CMK (cell line): ENCODE results near the gene PTCH2.
"Not testable (repeated sequence)": the region's sequence is repeated elsewhere in the genome, so short reads cannot be mapped to it uniquely, and the experiment has no call there.

Experiments
- DNase-seq: peaks from one replicate; pipeline ENCODE4 v3.0.0-alpha.2; 2010; ENCODE audit warnings: low read depth

Gene PTCH2

DNA sequence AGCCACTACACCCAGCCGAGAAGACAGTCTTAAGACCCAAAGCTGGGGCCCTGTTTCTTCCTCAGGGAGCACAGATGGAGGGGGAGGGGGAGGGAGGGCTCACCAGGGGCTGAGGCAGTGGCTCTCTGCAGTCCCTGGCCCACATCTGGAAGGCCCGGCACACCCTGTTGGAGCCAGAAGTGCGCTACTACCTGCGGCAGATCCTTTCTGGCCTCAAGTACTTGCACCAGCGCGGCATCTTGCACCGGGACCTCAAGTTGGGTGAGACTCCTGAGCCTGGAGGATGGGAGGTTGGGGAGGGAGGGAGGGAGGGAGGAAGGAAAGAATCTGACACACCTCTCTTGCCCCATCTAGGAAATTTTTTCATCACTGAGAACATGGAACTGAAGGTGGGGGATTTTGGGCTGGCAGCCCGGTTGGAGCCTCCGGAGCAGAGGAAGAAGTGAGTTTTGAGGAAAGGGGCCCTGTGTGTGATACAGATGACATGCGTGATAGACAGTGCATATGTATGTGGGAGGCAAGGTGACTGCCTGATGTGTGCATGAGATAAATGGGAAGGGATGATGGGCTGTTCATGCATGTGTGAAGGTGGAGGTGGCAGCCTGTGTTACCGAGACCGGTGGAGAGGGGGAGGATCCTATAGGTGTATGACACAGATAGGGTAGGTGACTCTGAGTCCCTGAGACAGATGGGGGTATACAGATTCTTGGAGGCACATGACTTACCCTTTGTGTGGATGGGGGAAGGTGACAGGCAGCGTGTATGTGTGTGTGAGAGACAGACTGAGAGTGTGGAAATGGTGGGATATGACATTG, 41.4 kb downstream of the PTCH2 start:
- no peak for DNase-seq

DNA sequence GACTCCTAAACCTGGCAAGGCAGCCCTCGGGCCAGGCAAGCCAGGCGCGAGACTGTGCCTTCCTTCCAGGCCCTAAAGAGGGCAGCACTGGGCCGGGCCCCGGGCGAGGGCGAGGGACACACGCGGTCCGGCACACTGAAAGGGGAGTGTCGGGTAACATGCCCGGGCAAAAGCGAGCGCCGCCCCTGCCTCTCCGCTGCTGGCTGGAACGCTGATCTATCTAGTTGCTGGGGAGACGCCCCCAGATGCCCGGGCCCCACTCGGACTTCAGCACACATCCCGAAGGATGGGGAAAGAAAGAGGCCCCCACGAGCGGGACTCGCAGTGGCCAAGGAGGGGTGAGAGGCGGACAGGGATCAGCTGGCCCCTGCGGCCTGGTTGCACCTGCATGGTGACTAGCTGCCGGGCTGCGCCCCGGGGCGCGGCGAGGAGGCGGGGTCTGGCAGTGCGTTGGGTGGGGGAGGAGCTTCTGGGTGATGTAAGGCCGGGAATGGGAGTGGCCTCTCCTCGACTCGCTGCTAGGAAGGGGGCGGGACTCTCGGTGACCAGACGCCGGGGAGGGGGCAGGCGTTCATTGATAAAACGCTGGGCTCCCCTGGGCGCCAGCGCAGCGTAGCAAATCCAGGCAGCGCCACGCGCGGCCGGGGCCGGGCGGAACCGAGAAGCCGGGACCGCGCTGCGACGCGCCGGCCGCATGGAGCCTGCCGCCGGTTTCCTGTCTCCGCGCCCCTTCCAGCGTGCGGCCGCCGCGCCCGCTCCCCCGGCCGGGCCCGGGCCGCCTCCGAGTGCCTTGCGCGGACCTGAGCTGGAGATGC, 43.1 kb downstream of the PTCH2 start, which contains the start of gene PLK3:
TSS of gene PLK3 (plus strand) at position 608 of the 815 bp plus-strand sequence. CDS start at position 695, 87 bp downstream.
- peak; percentile 97 for DNase-seq

- DNase-seq: no peak
Observed at GRCh38 chr1:44798481-44799365, 44.3 kb downstream of the PTCH2 start.

DNA sequence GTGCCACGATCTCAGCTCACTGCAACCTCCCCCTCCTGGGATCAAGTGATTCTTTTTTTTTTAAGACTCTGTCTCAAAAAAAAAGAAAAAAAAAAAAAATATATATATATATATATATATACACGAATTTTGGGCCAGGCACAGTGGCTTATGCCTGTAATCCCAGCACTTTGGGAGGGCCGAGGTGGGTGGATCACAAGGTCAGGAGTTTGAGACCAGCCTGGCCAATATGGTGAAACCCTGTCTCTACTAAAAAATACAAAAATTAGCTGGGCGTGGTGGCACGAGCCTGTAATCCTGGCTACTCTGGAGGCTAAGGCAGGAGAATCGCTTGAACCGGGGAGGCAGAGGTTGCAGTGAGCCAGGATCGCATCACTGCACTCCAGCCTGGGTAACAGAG, 45.2 kb downstream of the PTCH2 start:
- not testable (repeated sequence) for DNase-seq

DNA sequence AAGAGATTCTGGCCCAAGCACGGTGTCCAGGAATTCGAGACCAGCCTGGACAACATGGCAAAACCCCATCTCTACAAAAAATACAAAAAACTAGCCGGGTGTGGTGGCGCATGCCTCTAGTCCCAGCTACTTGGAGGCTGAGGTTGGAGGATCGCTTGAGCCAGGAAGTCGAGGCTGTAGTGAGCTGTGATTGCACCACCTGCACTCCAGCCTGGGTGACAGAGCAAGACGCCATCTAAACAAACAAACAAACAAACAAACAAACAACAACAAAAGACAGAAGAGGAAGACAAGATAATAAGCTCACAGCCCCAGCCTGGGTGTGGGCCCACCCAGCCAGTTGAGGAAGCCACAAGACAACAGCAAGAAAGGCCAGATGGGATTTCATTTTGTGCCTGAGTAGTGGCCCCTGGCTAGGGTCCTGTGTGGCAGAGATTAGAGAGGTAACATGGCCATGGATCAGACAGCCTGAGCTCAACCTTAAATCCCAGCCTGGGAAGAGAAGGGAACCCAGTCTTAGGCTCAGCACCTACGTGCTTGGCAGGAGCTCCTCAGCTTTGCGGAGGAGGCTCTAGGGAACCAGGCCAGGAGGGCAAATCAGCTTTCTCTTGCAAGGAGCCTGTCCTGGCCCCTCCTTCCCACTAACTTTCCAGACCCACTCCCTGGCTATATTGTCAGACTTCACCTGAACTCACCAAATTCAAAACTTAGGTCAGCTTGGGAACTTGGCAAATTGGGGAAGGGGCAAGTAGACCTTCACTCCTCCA, 50.1 kb downstream of the PTCH2 start:
- no peak for DNase-seq

DNA sequence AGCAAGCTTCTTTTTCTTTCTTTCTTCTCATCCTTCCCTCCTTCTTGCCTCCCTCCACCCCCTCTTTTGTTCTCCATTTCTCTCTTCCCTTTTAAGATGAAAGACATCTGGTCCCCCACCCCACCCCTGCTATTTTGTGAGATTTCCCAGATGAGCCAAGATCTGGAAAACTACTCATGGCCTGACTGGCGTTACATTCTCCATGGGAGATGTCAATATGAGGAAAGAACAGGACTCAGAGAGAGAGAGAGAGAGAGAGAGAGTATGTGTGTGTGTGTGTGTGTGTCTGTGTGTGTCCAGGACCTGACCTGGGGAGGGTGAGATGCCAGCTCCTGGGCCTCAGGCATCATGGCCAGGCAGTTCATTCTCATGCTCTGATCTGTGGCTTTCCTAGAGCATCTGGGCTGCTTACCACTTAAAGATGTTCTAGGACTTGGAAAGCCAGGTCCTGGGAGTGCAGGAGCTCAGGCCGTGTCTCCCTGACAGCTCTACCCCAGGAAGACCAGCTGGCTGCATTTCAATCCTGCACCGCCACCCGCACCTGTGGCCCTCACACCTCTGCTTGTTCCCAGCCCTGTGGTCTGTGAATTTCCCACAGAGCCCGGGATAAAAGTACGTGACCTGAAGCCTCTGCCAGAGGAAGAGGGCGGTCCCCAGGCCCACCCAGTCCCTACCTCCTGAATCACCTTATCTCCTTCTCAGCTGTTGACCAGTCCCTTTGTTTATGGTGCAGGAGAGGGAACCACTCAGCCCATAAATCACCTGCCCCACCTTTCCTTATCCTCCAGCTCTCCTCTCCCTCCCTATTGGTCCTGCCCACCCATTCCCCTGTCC, 51.9 kb downstream of the PTCH2 start:
- no peak for DNase-seq

DNA sequence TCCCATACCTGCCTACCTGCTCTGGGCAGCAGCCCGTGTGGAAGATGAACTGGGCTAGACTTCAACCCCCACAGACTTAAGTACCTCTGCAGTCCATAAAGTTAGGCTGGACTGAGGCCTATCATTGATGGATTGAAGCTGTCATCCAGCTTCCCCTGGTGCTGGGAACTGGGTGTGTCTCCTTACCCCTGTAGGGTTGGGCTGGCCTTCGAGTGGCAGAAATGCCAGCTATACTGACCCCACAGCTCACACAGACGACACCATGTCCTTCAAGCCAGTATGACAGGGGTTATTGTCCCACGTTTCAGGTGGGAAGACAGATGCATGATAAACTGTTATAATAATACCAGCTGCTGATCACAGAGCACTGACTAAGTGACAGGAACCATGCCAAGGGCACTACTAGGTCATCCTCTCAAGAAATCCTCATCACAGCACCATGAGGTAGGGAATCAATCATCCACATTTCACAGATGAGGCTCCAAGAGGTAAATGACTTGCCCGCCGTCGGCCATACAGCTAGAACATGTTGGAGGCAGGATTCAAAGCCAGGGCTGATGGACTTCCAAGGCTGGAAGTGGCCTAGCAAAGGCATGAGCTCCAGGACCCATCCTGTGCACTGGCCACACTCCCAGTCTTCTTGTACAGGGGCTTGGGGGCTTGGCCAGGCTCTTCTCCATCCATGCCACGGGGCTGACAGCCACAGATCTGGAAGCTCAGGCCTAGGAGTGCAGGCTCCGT, 54.8 kb downstream of the PTCH2 start, which contains the start of gene BEST4:
TSS of gene BEST4 (minus strand) at position 51 of the 741 bp plus-strand sequence. CDS start 465 bp downstream, outside the sequence.
- DNase-seq: no peak

DNA sequence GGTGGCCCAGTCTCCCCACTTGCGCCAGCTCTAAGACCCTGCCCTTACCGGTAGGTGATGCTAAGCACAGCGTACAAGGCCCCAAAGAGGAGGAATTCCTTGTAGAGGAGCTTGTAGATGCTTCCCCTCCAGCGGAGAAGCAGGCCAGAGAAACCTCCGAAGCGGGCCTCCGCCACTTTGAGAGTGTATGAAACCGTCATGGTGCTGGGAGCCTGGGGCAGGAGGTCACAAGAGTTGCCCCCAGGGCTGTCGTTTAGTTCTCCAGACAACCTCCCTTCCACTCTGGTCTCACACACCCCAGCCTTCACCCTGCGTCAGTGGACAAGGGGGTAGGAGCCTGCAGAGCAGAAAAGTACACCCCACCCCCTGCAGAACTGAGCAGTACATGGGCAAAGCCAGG, 55.5 kb downstream of the PTCH2 start:
- DNase-seq: no peak

DNA sequence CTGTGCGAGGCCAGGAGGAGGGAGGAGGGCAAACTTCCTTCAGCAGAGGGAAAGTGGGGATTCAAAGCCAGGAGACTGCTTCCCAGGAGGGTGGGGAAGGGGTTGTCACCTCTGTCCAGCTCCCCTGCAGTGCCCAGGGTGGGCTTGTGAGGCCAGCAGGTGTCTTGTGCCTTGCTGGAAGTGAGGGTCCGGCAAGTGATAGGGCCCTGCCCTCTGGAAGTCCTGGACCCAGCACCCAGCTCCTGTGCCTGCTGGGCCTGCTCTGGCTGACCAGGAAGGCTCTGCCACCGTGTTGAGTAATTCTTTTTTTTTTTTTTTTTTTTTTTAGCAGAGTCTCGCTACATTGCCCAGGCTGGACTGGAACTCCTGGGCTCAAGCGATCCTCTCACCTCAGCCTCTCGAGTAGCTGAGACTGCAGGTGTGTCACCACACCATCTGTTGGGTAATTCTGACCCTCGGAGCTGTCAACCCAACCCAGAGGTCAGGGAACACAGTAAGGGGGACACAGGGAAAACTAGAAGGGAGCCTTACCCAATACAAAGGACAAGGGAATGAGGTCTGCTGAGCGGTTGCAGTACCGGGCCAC, 56.1 kb downstream of the PTCH2 start:
- DNase-seq: no peak

- DNase-seq: no peak
Observed at GRCh38 chr1:44786138-44786840, 56.8 kb downstream of the PTCH2 start.

DNA sequence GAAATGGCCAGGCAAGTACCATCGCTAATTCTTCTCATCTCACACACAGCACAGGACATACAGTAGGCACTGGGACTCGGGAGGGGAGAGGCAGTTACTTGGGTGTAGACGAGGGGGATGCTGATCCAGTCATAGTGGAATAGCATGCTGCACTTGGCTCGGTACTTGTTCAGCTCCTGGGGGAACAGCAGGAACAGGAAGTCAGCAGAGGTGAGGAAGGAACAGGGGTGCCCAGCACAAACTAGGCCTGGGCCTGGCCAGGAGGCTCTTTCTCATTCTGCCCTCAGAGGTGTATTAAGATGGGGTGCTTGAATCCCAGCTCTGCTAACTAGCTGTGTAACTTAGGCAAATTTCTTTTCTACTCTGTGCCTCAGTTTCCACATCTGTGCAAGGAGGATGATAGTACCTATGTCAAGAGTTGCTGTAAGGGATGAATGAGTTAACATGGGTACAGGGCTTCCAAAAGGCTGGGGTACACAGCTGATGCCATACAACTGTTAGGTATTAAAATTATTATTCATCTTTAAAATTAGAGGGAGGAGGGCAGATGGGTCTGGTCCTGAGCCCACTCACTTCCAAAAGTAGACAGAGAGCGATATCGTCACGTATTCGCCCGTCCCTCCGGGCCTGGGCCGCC, 57.4 kb downstream of the PTCH2 start:
- no peak for DNase-seq

- no peak for DNase-seq
Observed at GRCh38 chr1:44785029-44785380, 58.0 kb downstream of the PTCH2 start.

DNA sequence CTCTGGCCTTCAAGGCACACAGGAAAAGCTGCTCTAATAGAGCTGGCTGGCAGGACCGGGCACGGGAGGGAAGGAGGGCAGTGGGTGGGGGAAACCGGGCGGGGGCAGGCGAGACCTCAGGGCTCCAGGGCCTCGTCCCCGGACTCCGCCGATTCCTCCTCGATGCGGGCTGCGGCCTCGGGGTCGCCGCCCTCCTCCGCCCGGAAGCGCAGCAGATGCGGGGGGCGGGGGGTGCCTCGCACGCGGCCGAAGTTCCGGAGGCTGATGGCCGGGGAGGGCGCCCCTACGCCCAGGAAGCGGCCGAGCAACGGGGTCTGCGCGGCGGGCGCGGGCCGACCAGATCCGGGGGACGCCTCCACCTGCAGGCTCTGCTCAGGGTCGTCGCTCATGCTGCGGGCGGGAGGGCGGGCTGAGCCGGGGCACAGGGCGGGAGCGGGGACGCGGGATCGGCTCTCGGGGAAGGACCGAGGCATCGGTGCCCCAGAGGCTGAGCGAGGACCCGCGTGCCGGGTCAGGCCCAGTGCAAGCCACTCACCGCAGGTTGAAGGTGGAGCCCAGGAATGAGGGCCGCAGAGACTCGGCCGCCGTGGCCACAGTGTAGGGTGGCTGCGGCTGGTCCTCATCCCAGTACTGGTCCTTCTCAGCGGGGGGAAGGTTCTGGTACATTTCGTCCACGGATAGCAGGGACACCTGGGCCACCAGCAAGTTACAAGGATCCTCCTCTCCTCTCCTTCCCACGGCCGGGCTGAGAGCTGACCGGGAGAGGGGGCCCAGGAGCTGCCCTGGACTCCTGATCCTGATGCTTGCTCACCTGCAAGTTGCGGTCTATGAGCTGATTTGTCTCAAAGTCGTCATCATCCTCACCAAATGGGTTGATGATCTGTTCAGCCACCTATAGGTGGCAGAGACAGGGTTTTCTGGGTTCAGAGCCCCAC, 58.7 kb downstream of the PTCH2 start:
- no peak for DNase-seq

- no peak for DNase-seq
Observed at GRCh38 chr1:44783697-44784093, 59.4 kb downstream of the PTCH2 start.

GRCh38 chr1:44780583-44781121, 62.4 kb downstream of the PTCH2 start:
- DNase-seq: no peak

- DNase-seq: no peak
Observed at GRCh38 chr1:44778705-44779576, 64.1 kb downstream of the PTCH2 start.
